Measurements from ENCODE around the gene UBE2D2.

DNA sequence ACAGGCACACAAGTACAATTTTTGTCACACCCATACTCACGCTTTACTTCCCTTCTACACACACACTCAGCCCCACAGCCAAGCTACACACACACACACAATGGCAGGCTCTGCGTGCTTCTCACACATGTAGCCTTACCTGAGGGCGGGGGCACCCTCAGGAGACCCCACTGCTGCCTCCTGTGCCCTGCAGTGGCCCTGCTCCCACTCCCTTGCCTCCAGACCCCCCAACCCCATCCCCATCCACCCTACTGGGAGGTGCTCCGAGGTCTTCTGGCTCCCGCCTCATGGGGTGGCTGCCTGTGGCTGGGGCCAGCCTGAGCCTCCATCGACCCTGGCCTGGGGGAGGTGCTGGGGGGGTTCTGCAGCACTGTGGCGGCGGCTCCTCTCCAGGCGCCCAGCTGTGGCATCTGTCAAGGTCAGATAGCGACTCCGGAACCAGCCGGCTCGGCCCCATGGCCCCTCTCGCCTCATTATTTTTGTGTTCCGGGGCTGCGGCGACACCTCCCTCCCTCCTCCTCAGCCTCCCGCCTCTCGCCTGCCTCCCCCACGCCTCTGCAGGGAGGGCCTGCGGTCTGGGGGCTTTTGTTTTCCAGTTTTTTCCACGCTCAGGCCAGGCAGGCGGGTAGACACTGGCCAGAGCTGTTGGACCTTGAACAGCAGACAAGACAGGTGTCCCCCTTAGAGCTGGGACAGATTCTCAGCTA is 108.7 kb downstream of the UBE2D2 start:
- TF ChIP-seq SUZ12 (IDR thresholded peaks at IDR 0.05; ENCODE audit: extremely low read depth, insufficient read depth, insufficient read length) = no peak
- TF ChIP-seq ZNF274 (IDR thresholded peaks at IDR 0.05; ENCODE audit: low read depth, low read length) = no peak
